Thoracic aorta (tissue), 2 donors: Measurements from ENCODE around the gene CLEC12A. TPM values are rescaled to one million over a fixed set of nuclear protein-coding genes. Genes with fewer than 3 reads are reported as not detected.

Source experiments
- ATAC-seq: fragments of 150-250 bp; one replicate; pipeline ENCODE4 v1.8.0; 2017; ENCODE audit warnings: low read depth; ENCODE audit not compliant: insufficient number of reproducible peaks, low FRiP score
- DNase-seq: peaks from one replicate; pipeline ENCODE4 v3.0.0-alpha.2; 2020; ENCODE audit warnings: low spot score
- H3K27ac ChIP-seq, 2 donors: fragments of 200-600 bp; sonication (generic); 1 replicate in 1 of 2; 2 replicates in 1 of 2; pipeline ENCODE4 v1.5.1; 2016; ENCODE audit warnings: mild to moderate bottlenecking in 2 of 2, moderate library complexity in 2 of 2
- H3K27me3 ChIP-seq: fragments of 200-600 bp; sonication (generic); replicated peaks from 2 replicates; pipeline ENCODE4 v1.6.0; 2016; ENCODE audit warnings: mild to moderate bottlenecking; ENCODE audit not compliant: insufficient read depth
- H3K36me3 ChIP-seq: fragments of 200-600 bp; sonication (generic); one replicate; pipeline ENCODE4 v1.5.1; 2016
- H3K4me1 ChIP-seq, 2 donors: fragments of 200-600 bp; sonication (generic); 1 replicate in 1 of 2; 2 replicates in 1 of 2; pipeline versions ENCODE4 v1.5.1 to v1.6.0; 2016; ENCODE audit warnings: low read depth in 2 of 2, mild to moderate bottlenecking in 1 of 2; ENCODE audit not compliant: control insufficient read depth in 1 of 2
- H3K4me3 ChIP-seq: fragments of 200-600 bp; sonication (generic); 2 replicates; pipeline ENCODE4 v1.5.1; 2016; ENCODE audit warnings: mild to moderate bottlenecking
- H3K9me3 ChIP-seq: fragments of 200-600 bp; sonication (generic); 2 replicates; pipeline ENCODE4 v1.5.1; 2016
- total RNA-seq, 2 donors: library from RNA; depleted of rRNA; stranded (reverse); fragments of >200 nt; gene quantifications; one replicate each; pipeline versions ENCODE4 v1.1.0 to v1.2.3, GENCODE V29; 2016
- TF ChIP-seq, protein P1 (sequence below): fragments of 200-600 bp; sonication (generic); IDR thresholded peaks from one replicate; pipeline ENCODE4 v1.5.1; 2019; ENCODE audit warnings: antibody characterized with exemption

The CLEC12A gene
- total RNA-seq, 2 donors from 2014 or later: 0.42 to 1.1 TPM

DNA sequence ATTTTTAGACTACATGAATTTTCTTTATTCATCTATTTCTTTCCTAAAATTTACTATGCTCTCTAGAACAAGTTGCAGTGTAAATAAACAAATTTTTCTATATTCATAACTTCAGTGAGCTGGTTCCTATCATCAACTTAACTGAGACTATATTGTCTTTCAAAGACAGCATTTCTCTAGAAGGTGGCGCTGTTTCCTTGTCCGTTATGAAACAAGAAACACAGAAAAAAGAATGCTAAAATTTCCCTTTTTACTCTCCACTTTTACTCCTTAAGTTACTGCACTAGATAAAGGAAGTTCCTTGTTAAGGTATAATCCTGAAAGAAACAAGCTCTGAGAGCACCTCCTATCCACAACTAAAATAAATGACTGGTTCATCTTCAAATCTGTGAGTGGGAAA, 30.8 kb upstream of the CLEC12A start:
- TF ChIP-seq, protein P1, sequence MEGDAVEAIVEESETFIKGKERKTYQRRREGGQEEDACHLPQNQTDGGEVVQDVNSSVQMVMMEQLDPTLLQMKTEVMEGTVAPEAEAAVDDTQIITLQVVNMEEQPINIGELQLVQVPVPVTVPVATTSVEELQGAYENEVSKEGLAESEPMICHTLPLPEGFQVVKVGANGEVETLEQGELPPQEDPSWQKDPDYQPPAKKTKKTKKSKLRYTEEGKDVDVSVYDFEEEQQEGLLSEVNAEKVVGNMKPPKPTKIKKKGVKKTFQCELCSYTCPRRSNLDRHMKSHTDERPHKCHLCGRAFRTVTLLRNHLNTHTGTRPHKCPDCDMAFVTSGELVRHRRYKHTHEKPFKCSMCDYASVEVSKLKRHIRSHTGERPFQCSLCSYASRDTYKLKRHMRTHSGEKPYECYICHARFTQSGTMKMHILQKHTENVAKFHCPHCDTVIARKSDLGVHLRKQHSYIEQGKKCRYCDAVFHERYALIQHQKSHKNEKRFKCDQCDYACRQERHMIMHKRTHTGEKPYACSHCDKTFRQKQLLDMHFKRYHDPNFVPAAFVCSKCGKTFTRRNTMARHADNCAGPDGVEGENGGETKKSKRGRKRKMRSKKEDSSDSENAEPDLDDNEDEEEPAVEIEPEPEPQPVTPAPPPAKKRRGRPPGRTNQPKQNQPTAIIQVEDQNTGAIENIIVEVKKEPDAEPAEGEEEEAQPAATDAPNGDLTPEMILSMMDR: no peak
- Histone ChIP-seq H3K36me3 (no peaks in the 10 kb centered on the region), H3K27ac (no peak overlapping the region), H3K27me3 (no peaks in the 10 kb centered on the region), H3K9me3 (no peaks in the 10 kb centered on the region), H3K4me1 (no peaks in the 10 kb centered on the region), H3K4me3 (no peak overlapping the region)
- DNase-seq (no peak), ATAC-seq (no peak)

DNA sequence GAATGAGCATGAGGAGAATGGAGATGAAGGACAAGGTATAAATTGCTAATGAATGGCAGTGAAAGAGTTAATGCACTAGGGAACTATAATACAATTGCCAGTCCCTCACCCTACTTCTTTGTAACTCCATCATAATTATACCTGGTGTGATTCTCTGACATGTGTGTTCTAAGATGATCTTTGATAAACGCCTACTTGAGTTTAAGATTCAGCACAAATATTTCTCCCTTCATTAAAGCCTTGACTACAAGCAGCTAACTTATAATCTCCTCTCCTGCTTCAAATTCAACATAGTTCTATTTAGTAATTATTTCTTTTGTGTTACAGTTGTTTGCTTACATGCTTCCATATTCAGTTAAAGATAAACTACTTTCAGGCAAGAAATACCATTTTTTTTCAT, 29.4 kb upstream of the CLEC12A start:
- no peak overlapping the region for H3K27ac ChIP-seq
- H3K27me3 ChIP-seq: no peaks in the 10 kb centered on the region
- DNase-seq: no peak
- TF ChIP-seq, protein P1: no peak
- H3K4me3 ChIP-seq: no peak overlapping the region
- no peak for ATAC-seq
- H3K9me3 ChIP-seq: no peaks in the 10 kb centered on the region
- no peaks in the 10 kb centered on the region for H3K36me3 ChIP-seq
- no peaks in the 10 kb centered on the region for H3K4me1 ChIP-seq

DNA sequence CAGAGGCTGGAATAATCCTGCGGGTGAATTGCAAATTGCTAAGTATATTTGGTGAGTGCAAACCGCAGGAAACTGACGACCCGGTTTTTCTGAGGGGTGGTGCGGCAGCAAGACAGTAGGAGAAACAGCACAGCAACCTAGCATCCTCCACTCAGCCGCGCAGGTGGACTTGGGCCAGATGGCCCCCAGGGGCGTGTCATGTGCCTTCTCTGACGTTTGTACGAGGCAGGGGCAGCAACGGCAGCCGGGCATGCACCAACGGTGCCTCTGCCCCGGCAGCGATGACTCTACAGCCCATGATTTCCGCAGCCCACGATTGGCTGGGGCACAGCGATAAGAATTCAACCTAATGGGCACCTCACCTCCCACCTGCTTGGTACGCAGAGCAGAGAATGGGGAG, 28.0 kb upstream of the CLEC12A start:
- Histone ChIP-seq H3K4me1 (no peaks in the 10 kb centered on the region), H3K4me3 (no peak overlapping the region), H3K9me3 (no peaks in the 10 kb centered on the region), H3K27me3 (no peaks in the 10 kb centered on the region), H3K36me3 (no peaks in the 10 kb centered on the region), H3K27ac (no peak overlapping the region)
- TF ChIP-seq, protein P1: no peak
- ATAC-seq: no peak
- DNase-seq: no peak

DNA sequence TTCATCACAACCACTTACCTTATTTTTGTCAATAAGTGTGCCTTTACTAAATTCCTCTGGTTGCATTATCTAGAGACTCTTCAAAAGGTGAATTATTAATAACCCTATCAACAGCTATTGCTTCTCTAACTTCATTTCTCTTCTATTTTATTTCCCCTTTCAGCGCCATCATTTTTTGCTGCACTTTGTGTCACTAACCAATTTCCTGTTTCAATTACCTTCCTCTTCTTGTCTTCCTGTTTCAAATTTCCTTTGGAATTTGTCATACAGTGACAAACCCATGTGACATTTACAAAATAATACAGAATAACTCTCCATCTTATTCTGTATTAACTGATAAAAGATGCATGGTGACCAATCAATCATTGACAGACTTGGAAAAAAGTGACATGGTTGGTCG, 26.8 kb upstream of the CLEC12A start:
- TF ChIP-seq, protein P1: no peak
- H3K27ac ChIP-seq: no peak overlapping the region
- H3K4me1 ChIP-seq: no peaks in the 10 kb centered on the region
- no peak overlapping the region for H3K4me3 ChIP-seq
- DNase-seq (no peak), ATAC-seq (no peak)
- H3K9me3 ChIP-seq: no peaks in the 10 kb centered on the region
- no peaks in the 10 kb centered on the region for H3K36me3 ChIP-seq
- no peaks in the 10 kb centered on the region for H3K27me3 ChIP-seq

- Histone ChIP-seq H3K4me3 (no peak overlapping the region), H3K27ac (no peak overlapping the region), H3K4me1 (no peaks in the 10 kb centered on the region), H3K9me3 (no peaks in the 10 kb centered on the region), H3K27me3 (no peaks in the 10 kb centered on the region), H3K36me3 (no peaks in the 10 kb centered on the region)
- no peak for ATAC-seq
- TF ChIP-seq, protein P1: no peak
- no peak for DNase-seq
These were observed 23.5 kb upstream of the CLEC12A start for GRCh38 chr12:9947674-9948073.
